ENCODE results near the gene EYA3.

DNA sequence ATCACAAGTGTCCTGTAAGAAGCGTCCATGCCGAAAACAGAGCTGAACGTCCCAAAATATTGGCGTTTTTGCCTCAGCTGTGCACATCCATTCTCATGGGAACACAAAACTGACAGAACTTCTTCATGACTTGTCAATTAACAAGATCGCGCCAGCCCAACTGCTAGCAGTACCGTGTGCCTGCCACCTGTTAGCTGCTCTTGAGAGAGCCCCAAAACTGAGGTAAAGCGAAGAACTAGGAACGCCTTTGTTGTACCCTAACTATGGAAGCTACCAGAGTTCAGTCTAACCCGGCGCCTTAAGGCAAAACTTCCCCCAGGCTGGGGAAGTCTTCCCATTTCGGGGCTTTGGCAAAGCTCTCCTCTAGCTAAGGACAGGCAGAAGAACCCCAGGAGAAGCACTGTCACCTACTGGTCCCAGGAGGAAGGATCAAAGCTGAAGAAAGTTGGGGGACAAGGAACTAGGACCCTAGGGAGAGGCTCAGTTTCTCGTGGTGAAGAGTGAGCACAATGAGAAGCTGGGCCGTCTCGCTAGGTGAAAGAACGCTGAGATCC is 719 bp downstream of the EYA3 start:
- TF ChIP-seq, protein P1, sequence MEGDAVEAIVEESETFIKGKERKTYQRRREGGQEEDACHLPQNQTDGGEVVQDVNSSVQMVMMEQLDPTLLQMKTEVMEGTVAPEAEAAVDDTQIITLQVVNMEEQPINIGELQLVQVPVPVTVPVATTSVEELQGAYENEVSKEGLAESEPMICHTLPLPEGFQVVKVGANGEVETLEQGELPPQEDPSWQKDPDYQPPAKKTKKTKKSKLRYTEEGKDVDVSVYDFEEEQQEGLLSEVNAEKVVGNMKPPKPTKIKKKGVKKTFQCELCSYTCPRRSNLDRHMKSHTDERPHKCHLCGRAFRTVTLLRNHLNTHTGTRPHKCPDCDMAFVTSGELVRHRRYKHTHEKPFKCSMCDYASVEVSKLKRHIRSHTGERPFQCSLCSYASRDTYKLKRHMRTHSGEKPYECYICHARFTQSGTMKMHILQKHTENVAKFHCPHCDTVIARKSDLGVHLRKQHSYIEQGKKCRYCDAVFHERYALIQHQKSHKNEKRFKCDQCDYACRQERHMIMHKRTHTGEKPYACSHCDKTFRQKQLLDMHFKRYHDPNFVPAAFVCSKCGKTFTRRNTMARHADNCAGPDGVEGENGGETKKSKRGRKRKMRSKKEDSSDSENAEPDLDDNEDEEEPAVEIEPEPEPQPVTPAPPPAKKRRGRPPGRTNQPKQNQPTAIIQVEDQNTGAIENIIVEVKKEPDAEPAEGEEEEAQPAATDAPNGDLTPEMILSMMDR (conservative IDR thresholded peaks at IDR 0.05; ENCODE audit: low read depth, low read length), result peak; percentile 30; the same call in 1 of the 2 replicates
- TF ChIP-seq EZH2 (IDR thresholded peaks at IDR 0.05; ENCODE audit: low read length, unreplicated experiment) (no peak), EZH2phosphoT487 (IDR thresholded peaks at IDR 0.05; ENCODE audit: borderline replicate concordance, low read length) (no peak)

Measured in PC-3 (cell line).